Adrenal gland (tissue), 5 donors: ENCODE data around the gene PLPP1.
A peak's percentile ranks its signal among the peaks of the same experiment; 100 is the strongest.

Experiments used
- CTCF ChIP-seq, 6 experiments: fragments of 450-650 bp in 4 of 6; fragments of 200-600 bp in 2 of 6; sonication (generic) in 1 of 6; IDR thresholded peaks; 1 replicate in 5 of 6; 2 replicates in 1 of 6; pipeline versions ENCODE4 v1.5.1 to v1.8.0; 2016 to 2021; ENCODE audit warnings: antibody characterized with exemption in 6 of 6, mild to moderate bottlenecking in 2 of 6, moderate library complexity in 1 of 6
- POLR2A ChIP-seq, 2 donors: fragments of 450-650 bp; IDR thresholded peaks; one replicate each; pipeline ENCODE4 v1.6.1; 2017; ENCODE audit warnings: antibody characterized with exemption in 2 of 2, mild to moderate bottlenecking in 2 of 2, moderate library complexity in 1 of 2
- donor health status: DM: no; HTN: no; CAD: no.

DNA sequence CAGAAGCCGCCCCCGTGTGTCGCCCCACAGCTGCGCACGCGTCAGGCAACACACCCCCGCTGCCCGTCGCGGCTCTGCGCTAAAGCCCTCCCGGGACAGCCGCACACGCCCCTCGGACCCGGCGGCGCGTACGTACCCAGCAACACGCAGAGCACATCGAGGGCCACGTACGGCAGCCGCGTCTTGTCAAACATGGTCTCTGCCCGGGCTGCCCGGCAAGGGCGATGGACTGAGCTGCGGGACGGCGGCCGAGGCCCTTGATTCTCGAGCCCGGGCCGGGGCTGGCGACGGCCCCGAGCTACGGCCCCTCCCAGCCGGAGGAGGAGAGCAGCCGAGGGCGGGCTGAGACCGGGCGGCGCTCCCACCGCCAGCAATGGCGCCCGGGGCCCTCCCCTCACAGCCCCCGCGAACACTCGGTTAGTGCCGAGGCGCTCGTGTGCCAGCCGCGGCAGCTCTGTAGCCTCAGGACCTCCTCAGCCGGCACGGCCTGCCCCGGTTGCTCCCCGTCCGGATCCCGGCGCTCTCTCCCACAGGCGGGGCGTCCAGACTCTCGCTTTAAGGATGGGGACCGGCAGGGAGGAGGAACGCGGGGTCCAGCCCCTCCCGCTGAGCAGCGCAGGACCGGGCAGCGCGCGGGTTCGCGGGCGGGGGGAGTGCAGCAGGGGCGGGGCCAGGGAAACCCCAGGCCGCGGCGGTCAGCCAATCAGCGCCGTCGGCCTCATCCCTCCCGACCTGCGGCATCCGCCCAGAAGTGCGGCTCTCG lies at the start of gene PLPP1:
- TF ChIP-seq CTCF (IDR thresholded peaks at IDR 0.05) (peak in 2 of 6 experiments; percentile 2 to 3), POLR2A (IDR thresholded peaks at IDR 0.05) (peak; percentile 79 to 81)
